HK-2 (cell line): Measurements from ENCODE around the gene IL16.
"Not testable (repeated sequence)": the region's sequence is repeated elsewhere in the genome, so short reads cannot be mapped to it uniquely, and the experiment has no call there.

Experiments
- DNase-seq: peaks from one replicate; pipeline ENCODE4 v3.0.0-alpha.2; 2018; ENCODE audit not compliant: unreplicated experiment

The IL16 gene

DNA sequence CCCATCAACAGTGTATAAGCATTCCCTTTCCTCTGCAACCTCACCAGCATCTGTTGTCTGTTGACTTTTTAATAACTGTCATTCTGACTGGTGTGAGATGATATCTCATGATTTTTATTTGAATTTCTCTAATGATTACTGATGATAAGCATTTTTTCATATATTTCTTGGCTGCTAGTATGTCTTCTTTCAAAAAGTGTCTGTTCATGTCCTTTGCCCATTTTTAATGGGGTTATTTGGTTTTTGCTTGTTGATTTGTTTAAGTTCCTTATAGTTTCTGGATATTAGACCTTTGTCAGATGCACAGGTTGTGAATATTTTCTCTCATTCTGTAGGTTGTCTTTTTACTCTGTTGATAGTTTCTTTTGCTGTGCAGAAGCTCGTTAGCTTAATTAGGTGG is 11.3 kb downstream of the IL16 start:
- not testable (repeated sequence) for DNase-seq

DNA sequence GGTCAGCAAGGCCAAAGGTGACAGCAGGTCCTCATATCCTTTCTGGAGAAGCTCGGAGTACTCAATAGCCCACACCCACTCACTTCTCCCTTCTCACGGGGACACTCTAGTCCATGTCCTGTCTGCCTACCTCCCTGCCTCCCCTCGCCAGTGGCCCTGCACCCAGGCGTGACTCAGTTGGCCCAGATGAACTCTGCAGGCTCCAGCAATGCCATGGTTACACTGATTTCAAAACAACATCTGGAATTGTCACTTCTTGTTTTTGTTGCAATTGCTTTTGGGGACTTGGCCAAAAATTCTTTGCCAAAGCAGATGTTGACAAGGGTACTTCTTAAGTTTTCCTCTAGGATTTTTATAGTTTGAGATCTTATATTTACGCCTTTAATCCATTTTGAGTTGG is 13.0 kb downstream of the IL16 start:
- DNase-seq, result no peak

DNA sequence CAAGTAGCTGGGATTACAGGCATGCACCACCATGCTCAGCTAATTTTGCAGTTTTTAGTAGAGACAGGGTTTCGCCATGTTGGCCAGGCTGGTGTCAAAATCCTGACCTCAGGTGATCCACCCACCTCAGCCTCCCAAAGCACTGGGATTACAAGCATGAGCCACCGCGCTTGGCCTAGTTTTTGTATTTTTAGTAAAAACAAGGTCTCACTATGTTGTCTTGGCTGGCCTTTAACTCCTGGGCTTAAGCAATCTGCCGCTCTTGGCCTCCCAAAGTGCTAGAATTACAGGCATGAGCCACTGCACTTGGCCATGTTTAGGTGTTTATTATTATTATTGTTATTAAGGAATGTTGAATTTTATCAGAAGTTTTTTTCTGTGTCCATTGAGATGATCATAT is 14.7 kb downstream of the IL16 start:
- no peak for DNase-seq

DNA sequence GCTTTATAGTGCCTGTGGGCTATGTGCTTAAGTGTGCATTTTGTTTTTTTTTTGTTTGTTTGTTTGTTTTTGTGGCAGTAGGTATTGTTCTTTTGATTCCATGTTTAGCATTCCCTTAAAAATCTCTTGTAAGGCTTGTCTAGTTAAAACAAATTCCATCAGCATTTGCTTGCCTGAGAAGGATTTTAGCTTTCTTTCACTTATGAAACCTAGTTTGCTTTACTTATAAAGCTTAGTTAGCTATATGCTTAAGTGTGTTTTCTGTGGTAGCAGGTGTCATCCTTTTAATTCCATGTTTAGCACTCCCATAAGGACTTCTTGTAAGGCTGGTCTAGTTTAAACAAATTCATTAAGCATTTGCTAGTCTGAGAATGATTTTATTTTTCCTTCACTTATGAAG is 17.3 kb downstream of the IL16 start:
- no peak for DNase-seq

DNA sequence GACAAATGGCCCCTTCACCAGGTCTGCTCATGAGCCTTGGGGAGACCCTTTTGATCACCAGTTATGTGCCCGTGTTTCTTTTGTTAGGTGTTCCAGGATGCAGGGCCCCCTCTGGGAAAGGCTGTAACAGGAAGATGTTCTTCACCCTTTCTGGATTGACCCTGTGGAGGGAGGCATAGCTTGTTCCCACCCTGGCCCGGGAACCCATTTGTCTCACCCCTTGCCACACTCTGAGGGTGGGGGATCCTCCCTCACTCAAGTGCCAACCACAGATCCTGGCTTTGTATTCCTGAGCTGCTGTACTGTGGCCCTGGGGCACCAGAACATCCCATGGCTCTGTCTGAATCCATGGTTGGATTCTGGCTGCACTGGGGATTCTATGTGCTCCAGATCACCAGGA is 18.9 kb downstream of the IL16 start:
- no peak for DNase-seq

DNA sequence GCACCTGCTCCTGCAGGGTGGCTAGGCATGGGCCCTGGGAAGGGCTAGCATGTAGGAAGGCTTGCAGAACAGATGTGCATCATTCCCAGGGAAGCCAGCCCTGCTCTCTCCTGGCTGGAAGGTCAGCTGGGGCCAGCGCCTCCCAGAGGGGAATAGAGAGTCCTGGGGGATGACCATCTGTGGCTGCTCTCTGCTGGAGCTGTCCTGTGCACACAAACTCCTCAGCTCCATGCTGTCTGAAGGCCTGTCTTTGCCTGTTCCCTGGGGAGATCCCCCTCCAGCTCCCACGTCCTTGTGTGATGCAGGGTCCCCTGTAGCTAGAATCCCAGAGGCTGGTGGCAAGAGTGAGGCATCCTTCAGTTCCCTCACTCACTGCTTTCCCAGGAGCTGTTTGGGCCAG is 19.3 kb downstream of the IL16 start:
- DNase-seq, result no peak

DNA sequence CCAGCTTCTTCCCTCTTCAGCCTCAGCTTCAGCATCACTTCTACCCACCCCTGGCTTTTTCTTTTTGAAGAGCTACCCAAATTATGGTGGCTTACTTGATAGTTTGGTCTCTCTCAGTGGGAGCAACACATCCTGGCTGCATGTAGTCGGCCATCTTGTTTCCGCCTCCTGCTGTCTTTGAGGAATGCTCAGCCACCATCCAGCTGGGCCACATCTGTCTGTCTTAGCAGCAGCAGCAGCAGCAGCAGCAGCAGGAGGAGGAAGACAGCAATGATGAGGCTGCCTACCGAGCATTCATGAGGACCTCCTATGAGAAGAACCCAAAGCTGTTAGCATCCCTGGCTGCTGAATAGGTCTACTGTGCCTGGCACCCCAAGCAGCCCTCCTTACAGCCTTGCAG is 19.7 kb downstream of the IL16 start:
- DNase-seq, result no peak

DNA sequence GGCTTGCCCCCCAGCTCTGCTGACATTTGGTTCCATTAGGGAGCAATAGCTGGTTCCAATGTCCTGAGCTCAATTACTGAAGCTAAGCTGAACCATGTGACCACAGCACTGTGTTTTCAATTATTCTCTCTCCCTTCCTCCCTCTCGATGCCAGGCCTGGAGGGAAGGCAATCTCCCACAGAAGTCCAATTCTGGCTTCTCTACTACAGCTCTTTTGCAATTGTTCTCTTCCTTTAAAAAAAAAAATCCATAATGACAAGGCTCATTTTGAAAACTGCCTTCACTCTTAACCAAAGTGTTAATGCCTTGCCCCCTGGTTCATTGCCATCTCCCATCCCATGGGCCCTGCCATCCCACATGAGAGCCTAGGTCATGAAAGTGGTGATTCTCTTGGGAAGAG is 24.8 kb downstream of the IL16 start:
- no peak for DNase-seq

DNA sequence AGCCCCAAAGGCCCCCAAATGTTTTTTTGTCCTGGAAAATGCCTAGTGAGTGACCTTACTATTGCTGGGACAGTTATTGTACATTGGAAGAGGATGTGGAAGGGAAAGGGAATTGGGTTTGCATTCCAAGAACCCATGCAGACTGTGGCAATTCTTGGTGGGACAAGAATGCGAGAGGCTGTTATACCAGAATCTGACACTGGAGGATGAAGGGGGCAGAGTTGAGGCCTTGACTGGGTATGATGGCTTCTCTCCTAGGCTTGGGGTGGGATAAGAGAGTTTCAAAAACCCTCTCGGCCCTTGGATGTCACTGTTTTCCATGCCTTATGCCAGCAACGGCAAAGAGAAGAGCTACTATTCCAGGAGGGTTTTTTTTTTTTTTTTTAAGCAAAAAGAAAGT is 25.3 kb downstream of the IL16 start:
- DNase-seq, result no peak

DNA sequence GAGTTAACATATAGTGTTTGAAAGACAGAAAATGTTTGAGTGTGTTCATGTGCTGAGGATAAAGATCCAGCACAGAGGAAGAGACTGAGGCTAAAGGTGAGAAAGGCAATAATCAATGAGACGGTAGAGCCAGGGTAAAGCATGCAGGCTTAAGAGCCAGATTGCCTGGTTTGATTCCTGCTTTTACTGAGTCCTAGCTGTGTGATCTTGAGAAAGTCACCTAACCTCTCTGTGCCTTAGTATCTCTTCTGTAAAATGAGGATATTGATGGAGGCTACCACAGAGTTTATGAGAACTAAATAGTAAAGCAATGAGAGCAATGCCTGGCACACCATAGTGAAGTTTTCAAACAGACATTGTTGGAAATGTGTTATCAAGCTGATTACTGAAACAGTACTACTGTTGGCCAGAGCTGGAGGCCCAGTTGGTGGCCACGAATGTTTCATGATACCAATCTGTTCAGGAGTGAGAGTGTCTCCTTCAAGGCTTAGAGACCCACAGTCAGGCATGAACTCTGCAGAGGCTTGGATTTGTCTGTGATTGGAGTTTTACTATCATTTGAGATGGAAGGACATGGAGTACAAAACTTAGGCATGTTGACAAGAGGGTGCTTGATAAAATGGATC is 26.8 kb downstream of the IL16 start:
- DNase-seq, result no peak

DNA sequence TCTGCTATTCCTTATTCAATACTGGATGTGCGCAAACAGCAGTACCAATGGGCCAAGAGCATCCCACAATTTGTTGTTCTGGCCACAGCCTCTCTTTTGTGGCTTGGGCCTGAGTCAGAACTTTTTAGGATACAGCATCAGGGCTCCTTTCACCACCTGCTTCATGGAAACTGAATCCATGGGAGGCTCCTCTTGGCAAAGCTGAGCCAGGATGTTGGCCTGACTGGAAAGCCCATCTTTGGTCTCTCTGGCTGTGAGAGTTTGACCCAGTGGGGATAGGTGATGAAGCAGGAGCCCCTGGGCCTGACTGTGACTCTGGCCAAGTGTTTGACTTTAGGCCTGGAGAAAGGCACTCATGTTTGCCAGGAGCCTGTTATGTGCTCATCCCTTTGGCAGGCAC is 27.6 kb downstream of the IL16 start:
- no peak for DNase-seq

DNA sequence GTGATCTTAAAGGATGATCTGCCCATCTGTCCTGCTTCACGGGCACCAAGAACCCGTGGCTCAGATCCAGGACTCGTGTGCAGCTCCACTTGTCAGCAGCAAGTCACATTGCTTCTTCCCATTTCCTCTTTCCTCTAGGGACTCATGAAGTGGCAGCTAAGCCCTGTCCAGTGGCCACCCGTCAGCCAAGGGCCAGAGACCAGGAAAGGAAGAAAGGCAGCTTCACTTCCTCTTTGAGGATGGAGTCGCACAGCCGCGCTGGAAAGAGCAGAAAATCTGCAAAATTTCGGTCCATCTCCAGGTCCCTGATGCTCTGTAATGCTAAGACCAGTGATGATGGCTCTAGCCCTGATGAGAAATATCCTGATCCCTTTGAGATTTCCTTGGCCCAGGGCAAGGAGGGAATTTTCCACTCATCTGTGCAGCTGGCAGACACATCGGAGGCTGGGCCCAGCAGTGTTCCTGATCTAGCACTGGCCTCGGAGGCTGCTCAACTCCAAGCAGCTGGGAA is 28.5 kb downstream of the IL16 start:
- no peak for DNase-seq

DNA sequence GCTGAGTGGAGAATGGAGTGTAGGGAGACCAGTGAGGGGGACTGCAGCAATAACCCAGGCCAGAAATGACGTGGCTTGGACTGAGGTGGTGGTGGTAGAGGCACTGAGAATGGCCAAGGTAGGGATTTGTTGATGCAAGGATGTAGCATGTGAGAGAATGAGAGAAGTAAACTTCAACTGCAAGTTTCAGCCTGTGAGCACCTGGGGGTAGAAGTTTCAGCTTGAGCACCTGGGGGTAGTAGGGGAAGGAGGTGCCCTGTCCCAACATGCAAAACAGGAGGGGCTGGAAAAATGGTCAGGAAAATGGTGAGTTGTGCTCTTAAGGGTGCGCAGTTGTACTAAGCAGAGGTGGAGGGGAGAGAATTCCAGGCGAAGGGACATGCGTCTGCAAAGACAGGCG is 31.0 kb downstream of the IL16 start:
- no peak for DNase-seq

DNA sequence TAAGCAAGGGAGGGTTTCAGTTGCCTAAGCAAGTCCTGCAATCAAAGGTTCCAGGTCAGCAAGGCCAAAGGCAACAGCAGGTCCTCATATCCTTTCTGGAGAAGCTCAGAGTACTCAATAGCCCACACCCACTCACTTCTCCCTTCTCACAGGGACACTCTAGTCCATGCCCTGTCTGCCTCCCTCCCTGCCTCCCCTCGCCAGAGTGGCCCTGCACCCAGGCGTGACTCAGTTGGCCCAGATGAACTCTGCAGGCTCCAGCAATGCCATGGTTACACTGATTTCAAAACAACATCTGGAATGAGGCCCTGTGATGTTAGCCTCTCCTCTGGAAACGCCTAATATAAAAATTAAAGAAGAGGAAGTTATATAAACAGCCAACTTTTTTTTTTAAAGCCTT is 32.9 kb downstream of the IL16 start:
- no peak for DNase-seq

DNA sequence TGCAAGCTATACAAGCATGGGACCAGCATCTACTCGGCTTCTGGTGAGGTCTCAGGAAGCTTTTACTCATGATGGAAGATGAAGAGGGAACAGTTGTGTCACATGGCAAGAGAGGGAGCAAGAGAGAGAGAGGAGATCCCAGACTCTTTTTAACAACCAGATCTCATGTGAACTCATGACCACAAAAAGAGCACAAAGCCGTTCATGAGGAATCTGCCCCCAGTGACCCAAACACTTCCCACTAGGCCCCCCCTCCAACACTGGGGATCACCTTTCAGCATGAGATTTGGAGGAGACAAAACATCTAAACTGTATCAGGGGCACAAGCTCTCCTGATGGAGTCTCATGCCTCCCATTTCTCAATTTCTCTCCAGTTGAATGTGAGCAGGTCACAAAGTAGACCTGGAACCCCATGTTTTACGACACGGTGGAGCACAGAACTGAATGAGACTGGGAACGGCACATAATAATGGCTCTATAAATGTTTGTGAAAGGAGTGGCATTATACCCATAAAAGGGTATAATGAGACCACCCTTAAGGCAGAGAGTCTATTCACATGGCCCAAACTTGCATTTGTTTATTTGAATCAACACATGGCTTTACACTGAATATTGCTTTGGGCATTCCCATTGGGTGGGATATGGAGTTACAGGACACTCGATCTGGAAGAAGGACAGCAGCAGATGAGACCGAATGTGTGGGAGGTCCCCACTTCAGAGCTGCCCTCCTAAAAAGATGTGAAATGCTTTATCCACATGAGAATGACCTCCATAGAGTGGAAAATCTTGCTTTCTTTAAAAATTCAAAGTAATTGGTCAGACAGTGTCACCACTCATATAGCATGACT is 38.8 kb downstream of the IL16 start:
- no peak for DNase-seq

DNA sequence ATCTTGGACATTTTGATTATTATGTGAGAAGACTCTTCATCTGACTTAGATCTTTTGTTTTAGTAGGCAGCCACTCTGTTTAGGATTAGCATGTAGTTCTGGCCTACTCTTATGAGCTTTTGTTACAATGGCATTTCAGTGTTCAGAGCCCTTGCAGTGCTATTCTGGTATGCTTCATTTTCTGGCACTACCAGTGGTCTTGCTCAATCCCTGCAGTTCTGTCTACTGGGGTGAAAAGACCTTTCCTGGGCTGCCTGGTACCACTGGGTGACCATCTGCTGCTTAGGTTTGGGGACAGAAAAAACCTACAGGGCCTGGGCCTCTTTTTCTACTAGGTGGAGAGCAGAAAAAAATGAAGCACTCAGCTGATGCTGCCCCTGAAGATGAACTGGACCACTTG is 42.5 kb downstream of the IL16 start:
- DNase-seq, result no peak

DNA sequence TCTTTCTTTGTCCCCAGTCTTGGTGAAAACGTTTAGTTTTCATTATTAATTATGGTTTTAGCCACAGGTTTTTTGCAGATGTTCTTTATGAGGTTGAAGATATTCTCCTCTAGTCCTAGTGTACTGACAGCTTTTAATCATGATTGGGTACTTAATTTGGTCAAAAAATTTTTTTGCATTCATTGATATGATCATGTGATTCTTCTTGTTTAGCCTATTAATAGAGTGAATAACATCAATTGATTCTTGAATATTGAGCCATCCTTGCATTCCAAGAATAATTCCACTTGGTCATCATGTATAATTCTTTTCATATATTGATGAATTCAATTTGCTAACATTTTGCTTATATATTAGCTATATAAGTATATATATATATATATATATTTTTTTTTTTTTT is 46.1 kb downstream of the IL16 start:
- DNase-seq, result no peak

DNA sequence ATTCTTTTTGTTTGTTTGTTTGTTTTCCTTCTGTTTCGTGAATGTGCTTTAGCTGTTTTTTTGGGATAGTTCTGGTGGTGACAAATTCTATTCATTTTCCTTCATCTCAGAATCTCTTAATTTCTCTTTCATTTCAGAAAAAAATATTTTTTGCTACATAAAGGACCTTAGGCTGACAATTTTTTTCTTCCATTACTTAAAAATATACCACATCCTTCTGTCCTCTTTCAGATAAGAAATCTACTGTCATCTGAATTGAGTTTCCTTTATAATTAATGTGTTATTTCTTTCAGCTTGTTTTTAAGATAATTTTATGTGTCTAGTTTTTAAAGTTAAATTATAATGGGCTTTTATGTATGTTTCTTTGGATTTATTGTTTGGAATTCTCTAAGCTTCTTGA is 47.6 kb downstream of the IL16 start:
- DNase-seq, result no peak

DNA sequence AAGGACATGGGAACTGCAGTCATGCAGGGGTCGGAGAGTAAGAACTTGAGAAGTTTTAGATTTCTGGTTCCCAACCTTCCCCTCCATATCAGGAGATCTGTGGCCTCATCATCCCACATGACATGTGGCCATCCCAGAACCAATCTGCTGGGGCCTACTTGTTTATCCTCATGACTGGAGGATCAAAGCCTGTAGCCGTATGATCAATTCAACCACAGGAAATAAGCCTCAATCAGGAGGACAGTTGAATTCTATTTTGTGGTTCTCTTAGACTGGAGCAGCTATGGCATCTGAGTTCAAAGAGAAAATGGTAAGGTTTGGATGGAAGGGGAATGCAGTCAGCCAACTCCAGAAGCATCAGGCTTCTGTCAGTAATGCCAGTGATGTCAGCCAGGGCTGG is 57.2 kb downstream of the IL16 start:
- DNase-seq, result no peak

DNA sequence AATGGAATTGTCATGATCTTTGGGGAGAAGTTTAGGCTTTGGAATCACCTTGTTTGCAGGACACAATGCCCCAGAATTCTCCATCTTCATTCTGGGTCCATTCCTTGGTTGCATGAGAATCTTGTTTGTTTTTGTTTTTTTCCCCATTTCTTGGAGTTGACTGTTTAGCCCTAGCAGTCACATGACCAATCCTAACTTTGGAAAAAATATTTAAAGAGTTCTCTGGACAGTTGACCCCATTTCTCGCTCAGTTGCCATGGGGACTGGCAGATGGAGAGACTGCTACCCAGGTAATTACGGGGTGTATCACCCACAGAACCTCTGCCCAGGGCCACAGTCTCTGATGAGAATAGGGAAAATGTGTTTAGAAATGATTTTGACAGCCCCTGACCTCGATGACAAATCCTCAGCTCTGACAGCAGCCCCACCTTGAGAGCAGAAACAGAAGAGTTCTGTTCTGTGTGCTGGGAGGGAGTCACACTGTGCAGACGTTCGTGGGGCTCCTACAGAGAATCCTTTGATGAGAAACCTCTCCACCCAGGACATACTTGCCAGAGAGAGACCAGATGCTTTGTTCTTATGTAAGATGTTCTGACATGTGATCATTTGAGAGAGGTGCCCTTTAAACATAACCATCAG is 57.7 kb downstream of the IL16 start:
- no peak for DNase-seq

DNA sequence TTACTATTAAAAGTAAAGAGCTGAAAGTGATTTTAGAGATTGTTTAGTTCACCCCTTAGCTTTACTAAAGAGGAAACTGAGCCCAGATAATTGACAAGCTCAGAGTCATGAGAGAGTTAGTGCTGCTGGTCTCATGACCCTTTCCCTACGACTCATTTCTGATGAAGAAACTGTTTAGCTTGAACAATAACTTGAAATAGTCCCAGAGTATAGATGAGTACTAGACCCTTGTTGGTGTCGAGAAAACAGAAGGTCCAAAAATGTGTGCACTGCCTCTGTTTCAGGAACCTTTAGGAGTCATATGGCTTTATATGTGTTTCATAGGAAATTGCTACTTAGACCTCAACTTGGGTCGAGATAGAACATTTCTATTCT is 58.2 kb downstream of the IL16 start:
- DNase-seq, result no peak

DNA sequence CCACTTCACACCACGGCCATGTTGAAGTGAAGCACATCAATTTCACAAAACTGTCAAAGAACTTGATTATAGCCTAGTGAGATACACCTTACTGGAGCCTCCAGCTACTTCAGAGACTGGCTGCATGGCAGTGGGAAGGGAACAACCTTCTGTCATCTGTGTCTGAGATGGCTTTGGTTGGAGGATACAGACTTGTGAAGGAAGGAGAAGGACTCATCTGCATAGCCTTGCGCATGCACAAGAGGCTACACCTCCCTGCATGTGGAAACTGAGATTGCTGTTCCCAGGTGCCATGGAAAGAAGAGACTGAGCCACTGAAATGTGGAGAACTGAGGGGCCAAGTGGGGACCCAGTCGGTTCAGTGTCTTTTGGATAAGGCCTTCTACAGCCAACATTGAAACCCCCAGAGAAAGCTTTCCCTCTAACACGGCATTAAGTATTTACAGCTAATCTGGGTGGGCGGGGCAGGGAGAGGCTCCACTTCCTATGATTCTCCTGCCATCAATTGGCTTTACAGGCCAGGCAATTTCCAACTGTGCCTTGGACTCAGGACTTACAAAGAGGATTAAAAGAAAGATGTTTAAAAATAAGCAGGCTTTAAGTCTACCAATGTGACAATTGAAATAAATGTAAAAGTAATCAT is 58.8 kb downstream of the IL16 start:
- DNase-seq, result no peak

DNA sequence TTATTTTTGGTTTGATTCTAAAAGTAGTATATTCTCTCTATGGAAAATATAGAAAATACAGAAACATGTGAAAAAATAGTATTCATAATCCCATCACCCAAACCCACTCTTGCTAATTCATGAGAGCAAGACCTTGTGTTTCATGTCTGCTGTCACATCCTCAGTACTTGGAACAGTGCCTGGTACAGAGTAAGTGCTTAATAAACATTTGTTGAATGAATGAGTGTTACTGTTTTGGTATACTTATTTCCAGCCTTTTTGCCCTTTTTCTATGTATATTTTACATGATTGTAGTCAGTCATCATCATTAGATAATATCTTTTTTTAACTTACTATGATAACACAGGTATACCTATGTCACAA is 59.3 kb downstream of the IL16 start:
- DNase-seq, result no peak
